ENCODE measurements around the gene RTF2.

RTF2 gene

DNA sequence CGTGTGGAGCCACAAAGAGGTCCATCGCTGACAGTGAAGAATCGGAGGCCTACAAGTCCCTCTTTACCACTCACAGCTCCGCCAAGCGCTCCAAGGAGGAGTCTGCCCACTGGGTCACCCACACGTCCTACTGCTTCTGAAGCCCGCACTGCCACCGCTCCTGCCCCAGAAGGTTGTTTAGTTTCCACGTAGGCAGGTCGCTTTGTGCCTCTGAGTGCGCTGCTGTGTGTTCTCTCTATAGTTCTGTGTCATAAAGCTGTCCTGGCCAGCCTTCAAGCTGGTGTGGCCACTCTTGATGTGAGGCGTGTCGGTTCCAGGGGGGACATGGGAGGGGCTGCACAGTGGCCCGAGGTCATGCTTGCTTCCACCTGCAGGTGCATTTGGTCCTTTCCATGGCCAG, 49.7 kb downstream of the RTF2 start:
- no peaks in the 10 kb centered on the region for H4K20me1 ChIP-seq (ENCODE audit: insufficient read depth, low read length)
- H3K4me1 ChIP-seq (ENCODE audit: low read length): no peaks in the 10 kb centered on the region
- H3K9me2 ChIP-seq (replicated peaks; ENCODE audit: insufficient read depth, low read length): no peaks in the 10 kb centered on the region
- TF ChIP-seq EZH2 (optimal IDR thresholded peaks at IDR 0.05; ENCODE audit: low read depth, low read length): no peak
- TF ChIP-seq, protein P1, sequence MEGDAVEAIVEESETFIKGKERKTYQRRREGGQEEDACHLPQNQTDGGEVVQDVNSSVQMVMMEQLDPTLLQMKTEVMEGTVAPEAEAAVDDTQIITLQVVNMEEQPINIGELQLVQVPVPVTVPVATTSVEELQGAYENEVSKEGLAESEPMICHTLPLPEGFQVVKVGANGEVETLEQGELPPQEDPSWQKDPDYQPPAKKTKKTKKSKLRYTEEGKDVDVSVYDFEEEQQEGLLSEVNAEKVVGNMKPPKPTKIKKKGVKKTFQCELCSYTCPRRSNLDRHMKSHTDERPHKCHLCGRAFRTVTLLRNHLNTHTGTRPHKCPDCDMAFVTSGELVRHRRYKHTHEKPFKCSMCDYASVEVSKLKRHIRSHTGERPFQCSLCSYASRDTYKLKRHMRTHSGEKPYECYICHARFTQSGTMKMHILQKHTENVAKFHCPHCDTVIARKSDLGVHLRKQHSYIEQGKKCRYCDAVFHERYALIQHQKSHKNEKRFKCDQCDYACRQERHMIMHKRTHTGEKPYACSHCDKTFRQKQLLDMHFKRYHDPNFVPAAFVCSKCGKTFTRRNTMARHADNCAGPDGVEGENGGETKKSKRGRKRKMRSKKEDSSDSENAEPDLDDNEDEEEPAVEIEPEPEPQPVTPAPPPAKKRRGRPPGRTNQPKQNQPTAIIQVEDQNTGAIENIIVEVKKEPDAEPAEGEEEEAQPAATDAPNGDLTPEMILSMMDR (IDR thresholded peaks at IDR 0.05; ENCODE audit: low read length): no peak
- no peak for TF ChIP-seq EZH2phosphoT487 (IDR thresholded peaks at IDR 0.05; ENCODE audit: low read length)
- no peaks in the 10 kb centered on the region for H3K79me2 ChIP-seq (ENCODE audit: low read length)
- H3K9ac ChIP-seq (ENCODE audit: low read length): no peak overlapping the region
- H3K36me3 ChIP-seq (replicated peaks; ENCODE audit: insufficient read depth, low read length): peaks cover 4% of the 10 kb centered on the region; the same call in 1 of the 2 replicates
- no peaks in the 10 kb centered on the region for H3K9me3 ChIP-seq (replicated peaks; ENCODE audit: insufficient read depth, low read length)
- no peak overlapping the region for H3K4me2 ChIP-seq (ENCODE audit: low read depth, low read length)
- no peaks in the 10 kb centered on the region for H3K27me3 ChIP-seq (replicated peaks; ENCODE audit: insufficient read depth, low read length)
- H3K4me3 ChIP-seq (ENCODE audit: low read length): no peak overlapping the region
- no peak for DNase-seq
- H2AFZ ChIP-seq (ENCODE audit: low read length): no peak overlapping the region
- no peak overlapping the region for H3K27ac ChIP-seq (ENCODE audit: low read length)
- no peaks in the 10 kb centered on the region for H3F3A ChIP-seq (ENCODE audit: insufficient read depth, low read length)

DNA sequence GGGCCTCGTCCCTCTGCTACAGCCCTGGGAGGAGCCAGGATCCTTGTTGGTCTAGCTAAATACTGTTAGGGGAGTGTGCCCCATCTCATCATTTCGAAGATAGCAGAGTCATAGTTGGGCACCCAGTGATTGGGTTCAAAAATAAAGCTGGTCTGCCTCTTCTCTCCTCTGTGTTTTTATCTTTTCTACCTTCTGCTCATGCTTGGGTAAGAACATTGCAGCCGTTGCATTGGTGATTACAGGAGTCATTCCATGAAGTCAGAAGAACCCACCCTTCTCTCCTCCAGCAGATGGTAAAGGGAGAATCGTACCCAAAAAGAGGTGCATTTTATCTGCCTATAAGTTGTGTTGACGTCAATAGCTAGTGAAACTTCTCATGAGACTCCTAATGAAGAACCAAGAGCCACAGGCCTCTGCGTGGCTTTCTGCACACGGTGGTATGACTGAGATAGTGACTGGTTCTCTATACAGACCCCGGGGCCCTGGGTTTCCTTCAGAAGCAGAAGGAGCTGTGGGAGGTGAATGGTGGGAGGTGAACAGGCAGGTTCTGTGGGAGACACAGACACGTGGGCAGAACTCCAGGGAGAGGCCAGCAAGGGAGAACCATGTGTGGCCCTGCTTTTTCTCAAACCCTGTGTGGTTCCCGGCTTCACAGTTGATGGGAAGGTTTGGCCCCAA, 50.4 kb downstream of the RTF2 start:
- Histone ChIP-seq H3K79me2 (ENCODE audit: low read length) (no peaks in the 10 kb centered on the region), H3K4me2 (ENCODE audit: low read depth, low read length) (no peak overlapping the region), H3F3A (ENCODE audit: insufficient read depth, low read length) (no peaks in the 10 kb centered on the region), H3K27ac (ENCODE audit: low read length) (no peak overlapping the region), H3K27me3 (replicated peaks; ENCODE audit: insufficient read depth, low read length) (no peaks in the 10 kb centered on the region), H3K9me3 (replicated peaks; ENCODE audit: insufficient read depth, low read length) (no peaks in the 10 kb centered on the region), H3K36me3 (replicated peaks; ENCODE audit: insufficient read depth, low read length) (peaks cover 4% of the 10 kb centered on the region; the same call in 1 of the 2 replicates), H3K4me3 (ENCODE audit: low read length) (no peak overlapping the region), H4K20me1 (ENCODE audit: insufficient read depth, low read length) (no peaks in the 10 kb centered on the region), H2AFZ (ENCODE audit: low read length) (no peak overlapping the region), H3K4me1 (ENCODE audit: low read length) (no peaks in the 10 kb centered on the region), H3K9ac (ENCODE audit: low read length) (no peak overlapping the region), H3K9me2 (replicated peaks; ENCODE audit: insufficient read depth, low read length) (no peaks in the 10 kb centered on the region)
- TF ChIP-seq EZH2phosphoT487 (IDR thresholded peaks at IDR 0.05; ENCODE audit: low read length): no peak
- no peak for TF ChIP-seq EZH2 (optimal IDR thresholded peaks at IDR 0.05; ENCODE audit: low read depth, low read length)
- TF ChIP-seq, protein P1 (IDR thresholded peaks at IDR 0.05; ENCODE audit: low read length): no peak
- DNase-seq: no peak

DNA sequence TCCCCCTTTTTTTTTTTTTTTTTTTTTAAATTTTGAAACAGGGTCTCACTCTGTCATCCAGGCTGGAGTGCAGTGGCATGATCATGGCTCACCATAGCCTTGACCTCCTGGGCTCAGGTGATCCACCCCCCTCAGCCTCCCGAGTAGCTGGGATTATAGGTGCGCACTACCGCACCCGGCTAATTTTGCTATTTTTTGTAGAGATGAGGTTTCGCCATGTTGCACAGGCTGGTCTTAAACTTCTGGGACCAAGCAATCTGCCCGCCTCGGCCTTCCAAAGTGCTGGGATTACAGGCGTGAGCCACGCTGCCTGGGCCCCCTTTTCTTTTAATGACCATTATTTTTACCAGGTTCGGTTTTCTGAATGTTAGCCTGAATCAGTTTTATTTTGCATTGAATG, 51.1 kb downstream of the RTF2 start:
- Histone ChIP-seq H3K4me2 (ENCODE audit: low read depth, low read length) (no peak overlapping the region), H3K4me1 (ENCODE audit: low read length) (no peaks in the 10 kb centered on the region), H3F3A (ENCODE audit: insufficient read depth, low read length) (no peaks in the 10 kb centered on the region), H3K27ac (ENCODE audit: low read length) (no peak overlapping the region), H3K9me2 (replicated peaks; ENCODE audit: insufficient read depth, low read length) (no peaks in the 10 kb centered on the region), H2AFZ (ENCODE audit: low read length) (no peak overlapping the region), H3K79me2 (ENCODE audit: low read length) (no peaks in the 10 kb centered on the region), H3K36me3 (replicated peaks; ENCODE audit: insufficient read depth, low read length) (peaks cover 4% of the 10 kb centered on the region; the same call in 1 of the 2 replicates), H3K9me3 (replicated peaks; ENCODE audit: insufficient read depth, low read length) (no peaks in the 10 kb centered on the region), H3K27me3 (replicated peaks; ENCODE audit: insufficient read depth, low read length) (no peaks in the 10 kb centered on the region), H4K20me1 (ENCODE audit: insufficient read depth, low read length) (no peaks in the 10 kb centered on the region), H3K4me3 (ENCODE audit: low read length) (no peak overlapping the region), H3K9ac (ENCODE audit: low read length) (no peak overlapping the region)
- TF ChIP-seq, protein P1 (IDR thresholded peaks at IDR 0.05; ENCODE audit: low read length): no peak
- no peak for TF ChIP-seq EZH2 (optimal IDR thresholded peaks at IDR 0.05; ENCODE audit: low read depth, low read length)
- TF ChIP-seq EZH2phosphoT487 (IDR thresholded peaks at IDR 0.05; ENCODE audit: low read length): no peak
- DNase-seq: no peak

Measured in MM.1S (cell line).